ENCODE data around the gene BCAP29. TPM values are rescaled to one million over a fixed set of nuclear protein-coding genes. Genes with fewer than 3 reads are reported as not detected.

Gene BCAP29
- total and polyA plus RNA-seq, 2 of the 8 experiments (the other 6 are each of a cell fraction or from before 2014, with no cell fraction given) = 6.8 to 18.1 TPM

- FAIRE-seq = no peak
These were observed 86.7 kb downstream of the BCAP29 start for GRCh38 chr7:107666790-107667189.

More at GRCh38 chr7:107666790-107667189, 86.7 kb downstream of the BCAP29 start:
- Histone ChIP-seq H3K23ac (ENCODE audit: insufficient read length) (no peak overlapping the region), H4K20me1 (replicated peaks in 1 of 2; ENCODE audit: control insufficient read depth in 1 of 2, insufficient read depth in 2 of 2, low read length in 2 of 2) (peaks cover 0 to 2% of the 10 kb centered on the region in 2 experiments), H2AFZ (ENCODE audit: low read length) (no peak overlapping the region), H3K14ac (ENCODE audit: insufficient read length) (no peak overlapping the region), H3K36me3 (ENCODE audit: control insufficient read depth in 2 of 4, insufficient read depth in 4 of 4, low read length in 3 of 4) (no peaks in the 10 kb centered on the region), H3K27ac (ENCODE audit: low read depth, low read length) (no peak overlapping the region), H3K4me2 (ENCODE audit: insufficient read depth in 1 of 2, low read depth in 2 of 2, low read length in 2 of 2) (no peak overlapping the region), H3K9ac (replicated peaks in 1 of 4; ENCODE audit: extremely low read depth in 1 of 4, low read depth in 3 of 4, low read length in 3 of 4) (no peak overlapping the region), H3K23me2 (ENCODE audit: low read depth, low read length) (peaks cover under 1% of the 10 kb centered on the region; the same call in 1 of the 2 replicates), H4K8ac (ENCODE audit: extremely low read depth, insufficient read depth, low read length) (no peak overlapping the region), H2BK5ac (ENCODE audit: low read depth, low read length) (no peak overlapping the region), H3K4ac (replicated peaks; ENCODE audit: insufficient read length, low read depth, low read length) (no peak overlapping the region), H3K18ac (ENCODE audit: extremely low read depth, low read length) (no peak overlapping the region), H4K91ac (replicated peaks; ENCODE audit: insufficient read length, low read length) (no peak overlapping the region), H2BK15ac (ENCODE audit: low read length) (no peak overlapping the region), H3K4me3 (ENCODE audit: extremely low read depth in 1 of 4, insufficient read depth in 2 of 4, low read depth in 3 of 4, low read length in 4 of 4) (no peak overlapping the region), H3K27me3 (replicated peaks in 1 of 4; ENCODE audit: control insufficient read depth in 3 of 4, extremely low read depth in 1 of 4, insufficient read depth in 3 of 4, low read length in 3 of 4) (peaks cover 8 to 18% (median 17%) of the 10 kb centered on the region in 4 experiments), H2AK5ac (ENCODE audit: low read depth, low read length) (no peak overlapping the region), H3K79me1 (ENCODE audit: low read depth, low read length) (no peaks in the 10 kb centered on the region), H2BK120ac (replicated peaks; ENCODE audit: low read depth, low read length) (no peak overlapping the region), H3K56ac (replicated peaks; ENCODE audit: insufficient read length, low read depth, low read length) (no peak overlapping the region), H2BK20ac (ENCODE audit: low read length) (no peak overlapping the region), H2BK12ac (ENCODE audit: low read depth, low read length) (no peak overlapping the region), H3K4me1 (replicated peaks in 1 of 4; ENCODE audit: control insufficient read depth in 3 of 4, insufficient read depth in 4 of 4, low read length in 3 of 4) (peaks cover 0 to 2% (median 1%) of the 10 kb centered on the region in 4 experiments; a peak in 2 of 7 replicates), H3K79me2 (ENCODE audit: control insufficient read depth in 1 of 2, insufficient read depth in 2 of 2, low read length in 2 of 2) (no peaks in the 10 kb centered on the region), H4K5ac (ENCODE audit: insufficient read length, low read depth, low read length) (no peak overlapping the region), H3K9me3 (ENCODE audit: insufficient read depth in 2 of 2, low read depth in 1 of 2, low read length in 1 of 2) (no peaks in the 10 kb centered on the region)
- 94% methylated on average over 1 of the region's 1 CpG; no CpG with 5 or more reads in 1 of the 2 experiments for whole genome bisulfite sequencing, 2 experiments (ENCODE audit: extremely low coverage in 1 of 2, insufficient coverage in 1 of 2, insufficient read length in 1 of 2, insufficient replicate concordance in 2 of 2, low coverage in 1 of 2, low lambda C conversion rate in 2 of 2, missing lambda C conversion rate in 1 of 2)
- CTCF ChIA-PET (ENCODE audit: partially characterized antibody) = no interaction called here
- POLR2A ChIA-PET (ENCODE audit: partially characterized antibody) = no interaction called here
- DNase-seq (ENCODE audit: low read depth in 1 of 2, low spot score in 2 of 2) = no peak
- no peak for TF ChIP-seq RNF2 (IDR thresholded peaks at IDR 0.05; ENCODE audit: borderline replicate concordance, low read depth, low read length, missing control alignments, poor library complexity, severe bottlenecking)
- TF ChIP-seq TAF1 (IDR thresholded peaks at IDR 0.05; ENCODE audit: low read depth, low read length) = no peak
- no peak for TF ChIP-seq GABPA (IDR thresholded peaks at IDR 0.05; ENCODE audit: borderline replicate concordance, insufficient read depth, low read length)
- TF ChIP-seq SP4 (IDR thresholded peaks at IDR 0.05; ENCODE audit: low read length) = no peak
- TF ChIP-seq CBX8 (IDR thresholded peaks at IDR 0.05; ENCODE audit: borderline replicate concordance, low read depth, low read length) = no peak
- no peak for TF ChIP-seq JUN (IDR thresholded peaks at IDR 0.05; ENCODE audit: low read depth, low read length)
- TF ChIP-seq TBP (IDR thresholded peaks at IDR 0.05; ENCODE audit: low read depth, low read length) = no peak
- TF ChIP-seq JUND (IDR thresholded peaks at IDR 0.05; ENCODE audit: low read length) = no peak
- no peak for TF ChIP-seq CHD1 (IDR thresholded peaks at IDR 0.05; ENCODE audit: low read depth, low read length)
- no peak for TF ChIP-seq TEAD4 (IDR thresholded peaks at IDR 0.05; ENCODE audit: low read depth, low read length)
- TF ChIP-seq TCF12 (IDR thresholded peaks at IDR 0.05; ENCODE audit: low read depth, low read length) = no peak
- TF ChIP-seq RXRA (IDR thresholded peaks at IDR 0.05; ENCODE audit: insufficient read depth, low read depth, low read length) = no peak
- TF ChIP-seq ZNF274 (IDR thresholded peaks at IDR 0.05; ENCODE audit: borderline replicate concordance, extremely low read depth, low read length) = no peak
- no peak for TF ChIP-seq KDM4A (IDR thresholded peaks at IDR 0.05; ENCODE audit: low read depth, low read length, severe bottlenecking)
- no peak for TF ChIP-seq SP2 (IDR thresholded peaks at IDR 0.05; ENCODE audit: low read length)

Measured in H1 (cell line).